Measurements from ENCODE around the gene DIP2C.
"Not testable (repeated sequence)": the region's sequence is repeated elsewhere in the genome, so short reads cannot be mapped to it uniquely, and the experiment has no call there.

The DIP2C gene

DNA sequence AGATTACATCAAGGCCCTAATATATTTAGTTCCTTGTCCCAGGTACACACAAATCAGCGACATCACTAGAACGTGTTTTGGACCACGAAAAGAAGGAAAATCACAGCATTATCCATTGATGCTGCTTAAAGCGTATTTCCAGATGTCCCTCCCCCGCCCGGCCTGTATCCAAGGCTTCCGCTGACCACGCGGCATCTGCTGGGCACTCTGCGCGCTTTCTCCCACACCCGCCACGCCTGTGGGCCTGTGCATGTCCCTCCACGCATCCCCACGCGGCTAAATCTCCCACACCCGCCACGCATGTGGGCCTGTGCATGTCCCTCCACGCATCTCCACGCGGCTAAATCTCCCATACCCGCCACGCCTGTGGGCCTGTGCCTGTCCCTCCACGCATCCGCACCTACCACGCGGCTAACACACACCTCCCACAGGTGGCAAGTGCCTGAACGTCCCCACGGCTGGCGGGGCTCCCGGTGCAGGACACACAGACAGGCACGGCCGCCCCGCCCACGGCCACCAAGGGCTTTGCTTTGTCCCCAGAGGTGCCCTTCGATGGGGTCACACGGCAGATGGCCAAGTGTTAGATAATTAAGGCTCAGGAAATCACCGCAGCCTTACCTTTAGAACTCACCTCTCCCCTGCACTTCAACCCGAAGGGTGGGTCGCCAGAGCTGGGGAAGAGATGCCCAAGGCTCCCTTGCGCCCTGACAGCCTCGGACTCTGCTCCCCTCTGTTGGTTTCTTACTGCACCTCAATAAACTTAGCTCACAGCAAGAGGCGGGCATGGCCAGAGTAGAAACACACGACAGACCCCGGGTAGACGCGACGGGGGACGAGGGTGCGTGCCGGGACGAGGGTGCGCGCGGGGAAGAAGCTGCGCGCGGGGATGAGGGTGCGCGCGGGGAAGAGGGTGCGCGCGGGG, 49.5 kb downstream of the DIP2C start:
- peak; percentile 40 for DNase-seq (ENCODE audit: low spot score)

GRCh38 chr10:639001-639750, 50.3 kb downstream of the DIP2C start:
- DNase-seq (ENCODE audit: low spot score) = no peak

- no peak for DNase-seq (ENCODE audit: low spot score)
Measured at GRCh38 chr10:637771-638195, 51.7 kb downstream of the DIP2C start.

- DNase-seq (ENCODE audit: low spot score) = no peak
Measured at GRCh38 chr10:637221-637620, 52.2 kb downstream of the DIP2C start.

DNA sequence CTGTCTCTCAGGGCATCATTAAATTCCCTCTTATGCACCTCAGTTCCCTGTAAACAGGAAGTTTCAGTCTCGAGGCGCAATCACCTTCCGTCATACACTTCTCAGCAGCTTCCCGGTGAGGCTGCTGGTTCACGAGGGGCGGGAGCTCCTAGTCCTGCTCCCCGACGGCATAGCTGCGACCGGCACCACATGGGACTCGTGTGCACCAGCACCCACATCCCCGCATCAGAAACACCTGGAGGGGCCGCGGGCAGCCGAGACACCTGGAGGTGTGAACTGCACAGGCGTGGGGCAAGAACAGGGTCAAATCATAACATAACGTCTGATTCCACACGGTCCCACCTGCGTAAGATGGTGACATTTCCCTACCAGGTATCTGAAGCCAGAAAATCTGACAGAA, 52.7 kb downstream of the DIP2C start:
- DNase-seq (ENCODE audit: low spot score) = no peak

GRCh38 chr10:636016-636730, 53.3 kb downstream of the DIP2C start:
- DNase-seq (ENCODE audit: low spot score) = no peak

GRCh38 chr10:635088-635861, 54.2 kb downstream of the DIP2C start:
- no peak for DNase-seq (ENCODE audit: low spot score)

GRCh38 chr10:634256-634655, 55.2 kb downstream of the DIP2C start:
- DNase-seq (ENCODE audit: low spot score) = no peak

GRCh38 chr10:633279-634245, 55.9 kb downstream of the DIP2C start:
- no peak for DNase-seq (ENCODE audit: low spot score)

GRCh38 chr10:632807-633177, 56.7 kb downstream of the DIP2C start:
- DNase-seq (ENCODE audit: low spot score) = not testable (repeated sequence)

DNA sequence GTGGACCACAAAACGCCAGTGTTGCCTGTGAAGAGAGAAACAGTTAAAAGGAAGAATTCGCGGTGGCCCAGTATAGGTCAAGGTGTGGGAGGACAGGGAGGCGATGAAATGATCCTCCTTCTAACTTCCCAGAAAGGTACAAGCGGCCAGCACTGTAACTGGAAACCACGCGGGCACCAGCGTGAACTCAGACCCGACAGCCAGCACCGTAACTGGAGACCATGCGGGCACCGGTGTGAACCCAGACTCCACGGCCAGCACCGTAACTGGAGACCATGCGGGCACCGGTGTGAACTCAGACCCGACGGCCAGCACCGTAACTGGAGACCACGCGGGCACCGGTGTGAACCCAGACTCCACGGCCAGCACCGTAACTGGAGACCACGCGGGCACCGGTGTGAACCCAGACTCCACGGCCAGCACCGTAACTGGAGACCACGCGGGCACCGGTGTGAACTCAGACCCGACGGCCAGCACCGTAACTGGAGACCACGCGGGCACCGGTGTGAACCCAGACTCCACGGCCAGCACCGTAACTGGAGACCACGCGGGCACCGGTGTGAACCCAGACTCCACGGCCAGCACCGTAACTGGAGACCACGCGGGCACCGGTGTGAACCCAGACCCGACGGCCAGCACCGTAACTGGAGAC, 57.2 kb downstream of the DIP2C start:
- not testable (repeated sequence) for DNase-seq (ENCODE audit: low spot score)

GRCh38 chr10:631266-631665, 58.2 kb downstream of the DIP2C start:
- no peak for DNase-seq (ENCODE audit: low spot score)

DNA sequence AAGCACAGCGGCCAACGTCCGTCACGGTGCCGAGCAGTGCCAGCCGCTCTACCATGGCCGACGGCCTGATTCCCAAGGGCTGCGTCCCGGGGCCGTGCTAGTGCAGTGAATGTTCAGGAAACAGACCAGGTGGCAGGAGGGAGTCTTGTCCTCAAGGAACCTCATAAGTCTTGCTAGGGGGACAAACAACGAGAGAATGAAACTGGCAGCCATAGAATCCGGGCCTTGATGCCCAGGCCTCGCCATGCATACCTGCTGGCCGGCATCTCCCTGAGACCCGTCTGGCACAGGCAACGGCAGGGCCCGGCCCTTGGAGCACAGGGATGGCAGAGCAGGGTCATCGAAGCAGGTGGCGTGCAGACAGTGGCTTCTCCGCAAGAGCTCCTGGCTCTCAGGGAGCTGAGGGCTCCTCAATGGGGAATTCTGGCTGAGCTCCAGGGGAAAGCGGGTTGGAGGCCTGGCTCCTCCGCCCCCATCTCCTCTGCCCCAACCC, 58.8 kb downstream of the DIP2C start:
- DNase-seq (ENCODE audit: low spot score) = no peak

GRCh38 chr10:629186-629998, 60.1 kb downstream of the DIP2C start:
- no peak for DNase-seq (ENCODE audit: low spot score)

GRCh38 chr10:628386-629045, 61.0 kb downstream of the DIP2C start:
- DNase-seq (ENCODE audit: low spot score) = no peak

- DNase-seq (ENCODE audit: low spot score) = no peak
Measured at GRCh38 chr10:627032-627992, 62.2 kb downstream of the DIP2C start.

All from ecto neural progenitor cell (in vitro differentiated cells).